NCI-H2196 treated with DMSO at 0.1 percent for 48 hours (cell line): ENCODE data around the gene CGN.
"Not testable (repeated sequence)": the region's sequence is repeated elsewhere in the genome, so short reads cannot be mapped to it uniquely, and the experiment has no call there.

Source experiments
- DNase-seq: peaks from one replicate; lab custom pipeline; 2025; ENCODE audit not compliant: unreplicated experiment; lab: John Stamatoyannopoulos, UW

Gene CGN

GRCh38 chr1:151520359-151520758, 9.2 kb downstream of the CGN start:
- DNase-seq = no peak

DNA sequence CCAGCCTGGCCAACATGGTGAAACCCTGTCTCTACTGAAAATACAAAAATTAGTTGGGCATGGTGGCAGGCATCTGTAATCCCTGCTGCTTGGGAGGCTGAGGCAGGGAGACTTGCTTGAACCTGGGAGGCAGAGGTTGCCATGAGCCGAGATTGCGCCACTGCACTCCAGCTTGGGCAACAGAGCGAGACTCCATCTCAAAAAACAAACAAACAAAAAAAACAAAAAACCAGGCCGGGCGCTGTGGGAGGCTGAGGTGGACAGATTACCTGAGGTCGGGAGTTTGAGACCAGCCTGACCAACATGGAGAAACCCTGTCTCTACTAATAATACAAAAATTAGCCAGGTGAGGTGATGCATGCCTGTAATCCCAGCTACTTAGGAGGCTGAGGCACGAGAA, 11.2 kb downstream of the CGN start:
- DNase-seq = not testable (repeated sequence)

- no peak for DNase-seq
These were observed 12.1 kb downstream of the CGN start for GRCh38 chr1:151523326-151523725.

GRCh38 chr1:151524736-151525135, 13.5 kb downstream of the CGN start:
- DNase-seq = no peak

DNA sequence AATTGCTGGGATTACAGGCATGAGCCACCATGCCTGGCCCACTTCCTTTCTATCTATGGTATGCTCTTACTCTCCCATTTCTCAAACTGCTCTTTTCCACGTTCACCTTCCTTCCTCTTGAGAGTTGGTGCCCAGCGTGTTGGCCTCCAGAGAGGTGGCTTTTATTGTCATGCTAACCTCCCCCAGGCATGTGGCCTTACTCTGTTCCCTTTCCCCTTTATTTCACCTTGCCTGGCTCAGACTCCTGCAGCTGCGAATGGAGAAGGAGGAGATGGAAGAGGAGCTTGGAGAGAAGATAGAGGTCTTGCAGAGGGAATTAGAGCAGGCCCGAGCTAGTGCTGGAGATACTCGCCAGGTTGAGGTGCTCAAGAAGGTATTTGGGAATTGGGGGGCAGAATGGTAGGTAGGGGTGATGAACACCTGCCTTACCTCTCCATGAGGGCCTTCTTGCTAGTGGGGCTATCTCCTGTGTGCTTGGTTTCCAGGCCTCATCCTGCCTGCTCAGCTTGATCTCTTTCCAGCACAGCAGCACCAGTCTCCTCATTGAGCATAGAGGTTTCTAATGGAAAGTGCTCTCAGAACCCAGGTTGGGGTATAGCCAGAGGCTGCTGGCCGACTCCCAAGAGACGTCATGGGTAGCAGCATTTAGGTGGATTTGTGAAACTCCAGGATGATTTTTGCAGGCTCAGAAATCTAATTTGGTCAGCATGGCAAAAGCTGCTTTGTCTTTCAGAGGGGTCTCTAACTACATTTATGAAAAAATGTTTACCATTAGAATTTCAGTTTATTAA, 15.7 kb downstream of the CGN start:
- no peak for DNase-seq

- no peak for DNase-seq
These were observed 18.1 kb downstream of the CGN start for GRCh38 chr1:151529211-151529702.

DNA sequence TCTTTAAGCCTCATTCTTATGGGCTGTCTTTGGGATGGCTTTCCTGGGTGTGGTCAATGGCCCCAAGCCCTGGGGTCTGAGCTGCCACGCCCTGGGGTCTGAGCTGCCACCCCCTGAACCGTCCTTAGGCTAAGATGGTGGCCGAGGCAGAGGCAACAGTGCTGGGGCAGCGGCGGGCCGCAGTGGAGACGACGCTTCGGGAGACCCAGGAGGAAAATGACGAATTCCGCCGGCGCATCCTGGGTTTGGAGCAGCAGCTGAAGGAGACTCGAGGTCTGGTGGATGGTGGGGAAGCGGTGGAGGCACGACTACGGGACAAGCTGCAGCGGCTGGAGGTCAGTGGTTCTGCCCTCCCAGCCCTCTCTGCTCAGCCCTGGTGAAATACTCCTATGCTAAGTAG, 18.6 kb downstream of the CGN start:
- DNase-seq = no peak

- DNase-seq = no peak
These were observed 19.3 kb downstream of the CGN start for GRCh38 chr1:151530461-151530860.

DNA sequence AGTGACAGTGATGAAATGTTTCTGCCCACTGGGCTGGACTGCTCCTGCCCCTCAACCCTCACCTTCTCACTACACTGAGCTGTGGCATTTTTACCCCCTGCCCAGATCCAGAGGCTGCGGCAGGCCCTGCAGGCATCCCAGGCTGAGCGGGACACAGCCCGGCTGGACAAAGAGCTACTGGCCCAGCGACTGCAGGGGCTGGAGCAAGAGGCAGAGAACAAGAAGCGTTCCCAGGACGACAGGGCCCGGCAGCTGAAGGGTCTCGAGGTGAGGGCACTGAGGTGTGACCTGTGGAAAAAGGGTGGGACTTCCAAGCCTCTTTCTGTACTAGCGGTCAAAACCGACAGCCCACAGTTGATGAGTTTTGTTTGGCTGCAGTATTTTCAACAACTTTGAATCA, 22.7 kb downstream of the CGN start:
- no peak for DNase-seq

DNA sequence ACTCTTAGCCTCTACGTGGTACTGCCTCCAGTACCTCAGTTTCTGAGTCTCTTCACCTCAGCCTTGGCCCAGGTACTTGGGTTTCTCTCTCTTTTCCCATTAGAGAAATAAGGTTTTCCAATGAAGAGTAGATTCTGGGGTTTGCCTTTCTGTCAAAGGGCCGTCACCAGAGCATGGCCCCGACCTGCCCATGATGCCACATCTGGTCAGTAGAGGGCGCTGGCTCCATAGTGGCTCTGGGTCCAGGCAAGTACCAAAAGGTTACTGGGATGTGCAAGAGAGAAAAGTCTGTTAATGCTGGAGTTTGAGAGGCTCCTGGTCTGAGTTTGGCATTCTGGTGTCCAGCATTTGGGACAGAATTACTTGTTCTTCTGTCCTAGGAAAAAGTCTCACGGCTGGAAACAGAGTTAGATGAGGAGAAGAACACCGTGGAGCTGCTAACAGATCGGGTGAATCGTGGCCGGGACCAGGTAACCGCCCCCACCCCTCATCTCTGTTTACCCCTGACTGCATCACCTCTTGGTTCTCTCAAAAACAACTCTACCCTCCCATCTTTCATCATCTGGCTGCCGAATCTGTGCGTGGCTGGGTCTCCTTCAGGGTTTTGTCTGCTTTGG, 23.6 kb downstream of the CGN start:
- peak; percentile 45 for DNase-seq

GRCh38 chr1:151535326-151536271, 24.4 kb downstream of the CGN start:
- no peak for DNase-seq

- no peak for DNase-seq
These were observed 25.3 kb downstream of the CGN start for GRCh38 chr1:151536499-151536898.

DNA sequence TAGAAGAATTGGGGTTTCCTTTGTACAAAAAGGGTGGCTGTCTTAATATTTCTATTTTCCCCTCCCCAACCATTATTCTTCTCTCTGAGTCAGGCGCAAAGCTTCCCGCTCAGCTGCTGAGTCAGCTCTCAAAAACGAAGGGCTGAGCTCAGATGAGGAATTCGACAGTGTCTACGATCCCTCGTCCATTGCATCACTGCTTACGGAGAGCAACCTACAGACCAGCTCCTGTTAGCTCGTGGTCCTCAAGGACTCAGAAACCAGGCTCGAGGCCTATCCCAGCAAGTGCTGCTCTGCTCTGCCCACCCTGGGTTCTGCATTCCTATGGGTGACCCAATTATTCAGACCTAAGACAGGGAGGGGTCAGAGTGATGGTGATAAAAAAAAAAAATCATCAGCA, 25.9 kb downstream of the CGN start:
- DNase-seq = no peak

- peak; percentile 94 for DNase-seq
These were observed 28.3 kb downstream of the CGN start for GRCh38 chr1:151539321-151540020.

GRCh38 chr1:151540021-151540981, 29.1 kb downstream of the CGN start, which contains the start of gene TUFT1:
Gene TUFT1 (plus strand): TSS chr1:151540309. CDS start chr1:151540367, 58 bp downstream.
- DNase-seq = peak; percentile 92

- DNase-seq = no peak
These were observed 29.8 kb downstream of the CGN start for GRCh38 chr1:151540982-151541377.

- DNase-seq = no peak
These were observed 30.6 kb downstream of the CGN start for GRCh38 chr1:151541752-151542151.

GRCh38 chr1:151542710-151543129, 31.5 kb downstream of the CGN start:
- DNase-seq = no peak

- no peak for DNase-seq
These were observed 34.4 kb downstream of the CGN start for GRCh38 chr1:151545542-151545941.
